Choroid plexus epithelial cell (primary cell): ENCODE measurements around the gene PSG5.
"Not testable (repeated sequence)": the region's sequence is repeated elsewhere in the genome, so short reads cannot be mapped to it uniquely, and the experiment has no call there.

Experiments
- DNase-seq: peaks from one replicate; pipeline ENCODE4 v3.0.0-alpha.2; 2010; ENCODE audit warnings: low read depth
- H3K4me3 ChIP-seq: 2 replicates; pipeline ENCODE4 v1.5.1; 2011; ENCODE audit warnings: low read depth, mild to moderate bottlenecking, control low read depth, low read length, moderate library complexity
- TF ChIP-seq, protein P1 (sequence below): conservative IDR thresholded peaks from 2 replicates; pipeline ENCODE4 v1.5.1; 2011; ENCODE audit warnings: low read depth, mild to moderate bottlenecking, control low read depth, inconsistent platforms, low read length, moderate library complexity

Gene PSG5

DNA sequence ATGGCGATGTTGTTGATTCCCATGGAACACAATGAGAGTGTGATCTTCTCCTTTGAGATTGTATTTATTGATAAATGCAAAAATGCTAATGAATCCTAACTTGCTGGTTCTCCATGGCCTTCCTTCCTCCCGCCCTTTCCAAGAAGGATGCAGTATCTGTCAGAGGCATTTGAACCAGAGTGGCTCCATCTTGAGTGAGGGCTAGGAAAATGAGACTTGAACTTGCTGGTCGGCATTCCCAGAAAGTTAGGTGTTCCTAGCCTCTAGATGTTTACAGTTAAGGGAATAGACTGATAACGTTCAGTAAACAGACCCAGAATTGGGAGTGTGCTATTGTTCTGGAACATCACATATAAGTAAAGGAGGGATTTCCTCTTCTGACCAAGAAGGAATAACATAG lies 59.6 kb downstream of the PSG5 start:
- no peak for DNase-seq
- TF ChIP-seq, protein P1, sequence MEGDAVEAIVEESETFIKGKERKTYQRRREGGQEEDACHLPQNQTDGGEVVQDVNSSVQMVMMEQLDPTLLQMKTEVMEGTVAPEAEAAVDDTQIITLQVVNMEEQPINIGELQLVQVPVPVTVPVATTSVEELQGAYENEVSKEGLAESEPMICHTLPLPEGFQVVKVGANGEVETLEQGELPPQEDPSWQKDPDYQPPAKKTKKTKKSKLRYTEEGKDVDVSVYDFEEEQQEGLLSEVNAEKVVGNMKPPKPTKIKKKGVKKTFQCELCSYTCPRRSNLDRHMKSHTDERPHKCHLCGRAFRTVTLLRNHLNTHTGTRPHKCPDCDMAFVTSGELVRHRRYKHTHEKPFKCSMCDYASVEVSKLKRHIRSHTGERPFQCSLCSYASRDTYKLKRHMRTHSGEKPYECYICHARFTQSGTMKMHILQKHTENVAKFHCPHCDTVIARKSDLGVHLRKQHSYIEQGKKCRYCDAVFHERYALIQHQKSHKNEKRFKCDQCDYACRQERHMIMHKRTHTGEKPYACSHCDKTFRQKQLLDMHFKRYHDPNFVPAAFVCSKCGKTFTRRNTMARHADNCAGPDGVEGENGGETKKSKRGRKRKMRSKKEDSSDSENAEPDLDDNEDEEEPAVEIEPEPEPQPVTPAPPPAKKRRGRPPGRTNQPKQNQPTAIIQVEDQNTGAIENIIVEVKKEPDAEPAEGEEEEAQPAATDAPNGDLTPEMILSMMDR: no peak
- no peak overlapping the region for H3K4me3 ChIP-seq

DNA sequence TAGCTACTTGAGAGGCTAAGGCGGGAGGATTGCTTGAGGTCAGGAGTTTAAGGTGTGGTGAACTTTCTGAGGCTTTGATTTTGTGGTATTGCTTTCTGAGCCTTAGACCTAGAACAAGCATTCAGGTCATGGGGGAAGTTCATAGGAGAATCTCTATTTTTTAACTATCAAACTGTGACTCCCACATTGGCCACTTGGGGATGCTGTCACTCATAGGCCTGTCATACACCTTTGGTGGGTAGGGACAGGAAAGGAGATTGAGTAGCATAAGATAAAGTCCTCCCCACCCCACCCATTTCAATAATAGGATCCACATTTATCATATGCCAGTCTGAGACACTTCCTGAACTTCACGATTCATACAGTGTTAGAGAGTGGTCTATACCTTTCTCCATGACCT lies 62.0 kb downstream of the PSG5 start:
- TF ChIP-seq, protein P1: peak; percentile 12
- H3K4me3 ChIP-seq: no peak overlapping the region
- no peak for DNase-seq

DNA sequence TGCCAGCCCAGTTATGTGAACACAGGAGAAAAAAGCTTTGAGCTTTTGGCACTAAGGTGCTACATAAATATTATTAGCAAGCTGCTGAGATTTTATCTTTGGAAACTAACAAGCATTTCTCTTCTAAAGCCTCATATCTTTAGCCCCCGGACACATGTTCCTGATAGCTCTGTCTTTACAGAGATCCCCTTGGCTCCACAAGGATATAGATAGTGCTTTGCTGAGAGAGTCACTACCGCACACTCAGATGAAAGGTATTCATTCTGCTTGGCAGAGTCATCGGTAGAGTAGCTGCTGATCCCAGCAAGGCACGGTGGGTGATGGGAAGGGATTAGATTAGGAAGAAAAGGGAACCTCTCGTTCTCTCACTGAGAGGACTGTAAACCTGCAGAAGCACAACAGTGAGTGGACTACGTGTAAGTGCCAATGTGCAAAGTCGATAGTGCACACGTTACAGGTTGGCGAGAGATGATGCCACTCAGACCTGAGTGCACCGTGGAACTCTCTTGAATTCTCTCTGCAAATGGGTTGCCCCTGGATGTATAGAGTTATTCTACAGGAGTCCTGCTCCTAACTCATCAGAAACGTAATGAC lies 65.8 kb downstream of the PSG5 start:
- peak; percentile 30 for DNase-seq

DNA sequence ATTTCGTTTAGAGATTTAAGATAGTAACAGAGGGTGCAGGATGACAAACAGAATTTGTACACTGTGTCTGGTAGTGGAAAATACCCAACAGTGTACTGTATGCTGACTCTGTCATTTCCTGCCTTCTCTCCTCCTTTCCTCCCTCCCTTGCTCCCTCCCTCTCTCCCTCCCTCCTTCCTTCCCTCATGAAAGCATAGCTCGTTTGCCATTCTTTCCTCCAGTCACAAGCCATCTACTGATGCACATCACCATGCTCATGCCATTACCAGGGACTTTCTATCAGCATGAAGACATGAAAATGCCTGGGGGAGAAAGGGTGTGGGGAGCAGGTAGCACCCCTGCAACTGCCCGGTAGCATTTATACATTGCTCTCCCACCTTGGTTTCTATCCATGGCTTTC lies 66.8 kb downstream of the PSG5 start:
- DNase-seq, H3K4me3 ChIP-seq: not testable (repeated sequence)

More for the DNA sequence above, 65.8 kb downstream of the PSG5 start:
- not testable (repeated sequence) for H3K4me3 ChIP-seq
